Measurements from ENCODE around the gene PSMD13. TPM values are rescaled to one million over a fixed set of nuclear protein-coding genes. Genes with fewer than 3 reads are reported as not detected.
"Not testable (repeated sequence)": the region's sequence is repeated elsewhere in the genome, so short reads cannot be mapped to it uniquely, and the experiment has no call there.

The PSMD13 gene
- polyA plus RNA-seq, 3 donors = 123 to 167 (median 143) TPM

- DNase-seq = no peak
Measured at GRCh38 chr11:212150-213100, 24.4 kb upstream of the PSMD13 start.

DNA sequence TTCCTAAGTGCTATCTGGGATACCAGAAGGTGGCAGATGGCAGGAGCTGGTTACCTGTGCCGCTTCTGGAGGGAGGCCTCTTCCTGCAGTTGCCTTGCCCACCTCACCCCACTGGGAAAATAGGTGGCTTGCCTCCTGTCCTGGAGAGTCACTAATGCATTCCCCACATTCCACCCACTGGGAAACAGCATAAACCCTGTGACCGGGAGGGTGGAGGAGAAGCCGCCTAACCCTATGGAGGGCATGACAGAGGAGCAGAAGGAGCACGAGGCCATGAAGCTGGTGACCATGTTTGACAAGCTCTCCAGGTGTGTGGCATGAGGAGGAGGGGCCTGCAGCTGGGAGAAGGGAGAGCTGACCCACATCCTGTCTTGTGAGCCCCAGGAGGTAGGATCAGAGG, 23.7 kb upstream of the PSMD13 start:
- DNase-seq = no peak

- no peak for DNase-seq
Measured at GRCh38 chr11:214083-214482, 22.7 kb upstream of the PSMD13 start.

DNA sequence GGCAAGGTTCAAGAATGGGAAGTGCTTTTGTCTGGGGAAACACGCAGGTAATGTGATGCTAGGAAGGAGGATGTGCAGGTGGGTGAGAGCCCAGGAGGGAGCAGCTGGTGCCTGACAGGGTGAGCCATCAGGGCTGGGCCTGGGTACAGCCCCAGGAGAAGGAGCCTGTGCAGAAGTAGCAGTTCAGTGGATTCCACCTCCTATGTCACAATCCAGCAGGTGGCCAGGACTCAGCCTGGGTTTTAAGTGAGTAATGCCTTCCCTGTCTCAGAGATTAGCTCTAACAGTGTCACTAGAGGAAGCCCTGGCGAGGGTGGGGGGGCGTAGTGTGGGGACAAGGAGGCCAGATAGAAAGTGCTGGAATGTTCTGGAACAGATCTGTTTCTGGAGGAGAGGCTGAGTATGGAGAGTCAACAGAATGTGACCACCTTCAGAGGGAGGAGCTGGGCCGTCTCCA, 21.2 kb upstream of the PSMD13 start:
- DNase-seq = no peak

GRCh38 chr11:216081-216974, 20.4 kb upstream of the PSMD13 start:
- no peak for DNase-seq

GRCh38 chr11:217704-218103, 19.1 kb upstream of the PSMD13 start:
- no peak for DNase-seq

DNA sequence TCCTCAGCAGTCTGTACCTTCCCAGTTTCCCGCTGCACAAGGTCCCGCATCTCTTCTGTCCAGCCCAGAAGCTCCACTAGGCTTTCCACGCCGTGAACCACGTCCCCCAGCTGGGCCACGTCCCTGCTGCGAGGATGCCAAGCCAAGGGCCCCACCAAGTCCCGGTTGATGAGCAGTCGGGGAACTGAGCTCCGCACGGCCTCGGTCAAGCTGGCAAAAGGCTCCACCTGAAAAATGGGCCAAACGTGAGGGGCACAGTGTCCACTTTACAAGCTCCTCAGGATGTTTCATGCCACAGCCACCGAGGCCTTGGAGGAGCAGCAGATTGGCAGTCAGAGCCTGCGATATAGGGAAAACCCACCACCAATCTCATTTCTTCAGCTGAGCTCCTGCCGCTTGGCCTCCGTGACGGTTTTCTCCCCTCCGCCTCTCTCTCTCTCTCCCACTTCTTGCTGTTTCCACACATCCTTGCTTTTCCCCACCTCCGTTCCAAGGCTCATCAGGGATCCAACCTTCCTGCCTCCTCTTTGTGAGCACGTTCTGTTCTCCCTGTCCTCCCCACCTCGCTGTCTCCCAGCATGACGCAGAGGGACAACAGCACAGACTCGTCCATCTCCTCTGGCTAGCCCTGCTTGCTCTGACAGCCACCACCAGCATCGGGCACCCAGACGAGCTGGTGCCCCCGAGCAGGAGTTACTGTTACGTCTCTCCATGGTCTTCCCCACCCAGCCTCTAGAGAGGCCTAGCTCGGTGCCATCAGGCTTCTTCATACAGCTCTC, 17.8 kb upstream of the PSMD13 start:
- DNase-seq = no peak

DNA sequence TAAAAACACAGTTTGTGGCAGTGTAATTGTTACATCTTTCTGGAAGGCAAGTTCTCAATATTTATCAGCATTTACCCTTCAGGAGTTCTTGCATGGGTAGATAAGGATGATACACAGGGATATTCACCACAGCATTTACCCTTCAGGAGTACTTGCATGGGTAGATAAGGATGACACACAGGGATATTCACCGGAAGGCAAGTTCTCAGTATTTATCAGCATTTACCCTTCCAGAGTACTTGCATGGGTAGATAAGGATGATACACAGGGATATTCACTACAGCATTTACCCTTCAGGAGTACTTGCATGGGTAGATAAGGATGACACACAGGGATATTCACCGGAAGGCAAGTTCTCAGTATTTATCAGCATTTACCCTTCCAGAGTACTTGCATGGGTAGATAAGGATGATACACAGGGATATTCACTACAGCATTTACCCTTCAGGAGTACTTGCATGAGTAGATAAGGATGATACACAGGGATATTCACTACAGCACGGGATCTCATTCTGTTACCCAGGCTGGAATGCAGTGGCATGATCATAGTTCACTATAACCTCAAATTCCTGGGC, 16.0 kb upstream of the PSMD13 start:
- not testable (repeated sequence) for DNase-seq

DNA sequence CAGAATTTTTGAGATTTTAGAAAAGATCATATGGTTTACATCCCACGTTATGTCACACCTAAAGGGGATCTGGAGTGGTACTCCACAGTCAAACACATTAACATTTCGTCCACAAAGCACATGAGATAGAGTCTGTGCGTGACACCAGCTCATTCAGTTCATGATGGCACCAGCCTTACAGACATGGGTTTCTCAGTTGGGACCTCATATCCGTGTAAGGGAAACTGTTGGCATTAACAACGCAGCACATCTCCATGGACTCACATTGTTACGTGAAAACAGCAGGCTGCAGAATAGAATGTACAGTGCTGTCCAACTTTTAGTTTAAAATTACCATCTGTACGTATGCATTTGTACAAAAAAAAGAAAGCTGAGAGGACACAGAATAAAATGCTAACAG, 15.2 kb upstream of the PSMD13 start:
- no peak for DNase-seq

DNA sequence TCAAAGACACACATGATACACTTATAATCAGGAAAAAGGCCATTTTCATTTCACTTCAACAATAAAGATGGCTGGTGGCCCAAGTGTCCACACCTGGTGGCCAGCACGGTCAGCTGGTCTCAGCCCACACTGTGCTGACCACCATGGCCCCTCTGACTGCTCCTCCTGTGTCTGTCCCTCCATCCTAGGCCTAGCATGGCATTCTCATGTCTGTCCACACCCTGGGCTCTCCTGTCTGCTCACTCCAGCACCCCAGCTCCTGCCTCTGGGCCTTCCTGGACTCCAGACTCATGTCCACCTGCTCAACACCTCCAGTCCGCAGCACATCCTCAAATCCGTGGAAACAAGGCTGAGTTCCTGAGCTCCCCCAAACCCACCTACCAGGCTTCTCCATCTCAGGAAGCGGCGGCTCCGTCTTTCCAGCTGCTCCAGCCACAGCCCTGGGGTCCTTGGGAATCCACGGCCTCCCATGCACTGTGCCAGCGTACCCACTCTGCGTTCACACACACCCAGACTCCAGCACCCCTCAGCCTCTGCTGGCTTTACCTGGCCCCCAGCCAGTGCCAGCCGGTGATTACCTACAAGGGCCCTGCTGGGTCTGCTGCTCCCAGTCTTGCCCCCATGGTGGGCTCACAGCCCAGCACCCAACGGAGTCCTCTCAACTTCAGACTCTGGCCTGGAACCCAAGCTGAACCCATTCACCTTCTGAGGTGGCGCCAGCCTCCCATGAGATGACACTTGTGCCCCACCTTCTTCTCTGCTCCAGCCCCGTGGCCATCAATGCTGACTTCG, 14.6 kb upstream of the PSMD13 start:
- DNase-seq = no peak

DNA sequence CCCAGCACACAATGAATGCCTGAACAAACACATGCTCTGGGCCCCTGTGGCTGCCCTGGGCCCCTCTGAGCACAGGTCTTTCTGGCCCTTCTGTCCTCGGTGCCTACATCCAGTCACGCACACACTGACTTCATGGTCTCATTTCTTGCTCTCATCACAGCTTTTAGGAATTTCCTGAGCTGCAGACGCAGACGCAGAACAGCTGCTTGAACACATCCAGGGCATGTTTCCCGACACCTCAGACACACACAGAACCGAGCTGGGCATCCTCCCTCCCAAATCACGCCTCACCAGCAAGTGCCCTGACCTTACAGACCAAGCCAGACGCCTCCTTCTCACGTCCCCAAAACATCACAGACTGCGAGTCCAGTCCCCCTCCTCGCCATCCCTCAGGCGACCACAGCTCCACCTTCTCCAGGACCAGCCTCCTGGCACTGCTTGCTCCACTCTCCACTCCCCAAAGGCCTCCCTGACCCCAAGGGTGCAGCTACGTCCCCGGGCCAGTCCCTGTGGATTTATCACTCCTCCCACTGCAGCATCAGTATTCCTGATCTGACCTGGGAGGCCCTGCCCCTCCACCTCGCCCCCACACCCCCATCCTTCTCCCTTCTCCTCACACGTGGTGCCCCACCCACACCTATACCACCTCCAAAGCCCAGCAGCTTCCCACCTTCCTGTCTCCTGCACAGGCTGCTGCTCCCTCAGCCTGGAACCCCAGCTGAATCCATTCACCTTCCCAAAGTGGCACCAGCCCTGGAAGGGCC, 13.6 kb upstream of the PSMD13 start:
- no peak for DNase-seq

DNA sequence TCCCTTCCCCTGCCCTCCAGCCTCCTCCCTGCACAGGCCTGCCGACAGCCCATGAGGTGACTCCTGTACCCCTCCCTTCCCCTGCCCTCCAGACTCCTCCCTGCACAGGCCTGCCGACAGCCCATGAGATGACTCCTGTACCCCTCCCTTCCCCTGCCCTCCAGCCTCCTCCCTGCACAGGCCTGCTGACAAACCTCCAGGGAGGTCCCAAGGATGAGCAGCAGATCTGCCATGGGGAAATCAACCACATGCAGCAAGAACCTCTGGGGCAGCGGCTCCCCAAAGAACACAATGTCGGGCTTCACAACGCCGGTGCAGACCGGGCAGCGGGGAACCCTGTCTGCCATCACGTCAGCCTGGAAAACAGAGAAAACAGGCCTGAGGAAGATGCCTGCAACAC, 12.9 kb upstream of the PSMD13 start:
- no peak for DNase-seq

GRCh38 chr11:224424-224823, 12.4 kb upstream of the PSMD13 start:
- no peak for DNase-seq

GRCh38 chr11:225734-226453, 10.9 kb upstream of the PSMD13 start:
- no peak for DNase-seq

DNA sequence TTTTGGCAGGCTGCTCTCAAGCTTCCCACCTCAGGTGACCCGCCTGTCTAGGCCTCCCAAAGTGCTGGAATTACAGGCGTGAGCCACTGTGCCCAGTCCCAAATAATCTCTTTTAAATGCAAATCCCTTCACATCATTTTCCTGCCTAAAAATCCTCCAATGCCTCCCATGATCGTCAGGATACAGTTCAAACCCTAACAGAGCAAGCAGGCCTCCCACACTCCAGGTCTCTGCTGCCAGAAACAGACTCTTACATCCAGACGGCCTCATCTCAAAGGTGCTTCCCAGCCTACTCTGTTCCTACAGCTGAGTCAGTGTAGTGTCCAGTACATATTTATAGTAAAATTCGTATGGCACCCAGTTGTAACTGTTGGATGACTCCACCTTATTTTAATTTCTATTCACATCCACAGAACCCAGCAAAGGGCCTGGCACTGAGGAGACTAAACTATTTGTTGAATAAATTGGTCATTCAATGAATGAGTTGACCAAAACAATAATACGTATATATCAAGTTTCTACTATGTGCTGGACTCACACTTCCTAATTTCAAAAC, 8.9 kb upstream of the PSMD13 start:
- DNase-seq = no peak

DNA sequence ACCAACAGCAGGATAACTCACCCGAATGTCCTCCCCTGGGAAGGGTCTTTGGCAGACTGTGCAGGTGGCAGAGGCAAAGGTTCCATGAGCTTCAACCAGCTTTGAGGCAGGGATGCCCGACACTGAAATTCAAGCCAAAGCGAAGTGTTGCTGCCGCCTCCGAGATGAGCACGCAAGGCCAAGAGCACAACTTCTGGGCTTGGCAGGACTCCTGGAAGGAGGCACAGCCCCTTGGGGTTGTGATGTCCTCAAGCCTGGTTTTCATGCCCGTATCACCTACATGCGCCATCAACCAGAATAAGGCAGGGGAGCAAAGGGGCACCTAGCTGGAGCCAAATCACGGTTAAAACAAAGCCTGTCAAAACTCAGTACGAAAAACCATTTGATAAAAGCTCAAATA, 6.3 kb upstream of the PSMD13 start:
- DNase-seq = no peak

DNA sequence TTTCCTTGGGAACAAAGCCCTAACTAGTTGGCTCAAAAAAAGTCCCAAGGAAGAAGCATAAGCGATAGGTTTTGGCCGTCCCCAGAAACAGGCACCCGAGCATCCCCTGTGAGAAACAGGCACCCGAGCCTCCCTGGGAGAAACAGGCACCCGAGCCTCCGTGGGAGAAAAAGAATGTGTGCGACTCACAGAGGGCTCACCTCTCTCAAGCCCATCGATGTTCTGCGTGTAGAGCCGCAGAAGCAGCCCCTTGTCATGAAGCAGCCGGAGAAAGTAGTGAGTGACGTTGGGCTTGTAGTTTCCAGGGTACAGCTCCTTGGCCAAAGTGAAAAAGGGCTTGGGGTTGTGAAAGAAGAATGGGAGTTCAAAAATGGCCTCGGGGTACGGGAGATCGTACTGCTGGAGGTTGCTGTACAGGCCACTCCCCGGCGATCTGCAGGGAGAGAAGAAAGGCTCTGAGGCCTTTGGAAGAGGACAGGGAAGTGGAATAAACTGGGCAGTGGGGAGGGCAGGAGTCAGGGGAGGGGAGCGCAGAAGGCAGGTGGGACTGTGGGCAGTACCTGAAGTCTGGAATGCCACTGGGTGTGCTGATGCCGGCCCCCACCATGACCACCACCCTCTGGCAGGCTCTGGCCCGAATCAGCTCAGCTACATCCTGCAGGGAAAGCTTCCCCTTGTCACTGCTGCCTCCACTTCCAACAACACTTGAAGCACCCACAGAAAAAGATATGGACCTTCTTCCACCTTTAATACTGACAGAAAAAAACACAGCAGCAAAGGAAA, 3.8 kb upstream of the PSMD13 start:
- DNase-seq = no peak

DNA sequence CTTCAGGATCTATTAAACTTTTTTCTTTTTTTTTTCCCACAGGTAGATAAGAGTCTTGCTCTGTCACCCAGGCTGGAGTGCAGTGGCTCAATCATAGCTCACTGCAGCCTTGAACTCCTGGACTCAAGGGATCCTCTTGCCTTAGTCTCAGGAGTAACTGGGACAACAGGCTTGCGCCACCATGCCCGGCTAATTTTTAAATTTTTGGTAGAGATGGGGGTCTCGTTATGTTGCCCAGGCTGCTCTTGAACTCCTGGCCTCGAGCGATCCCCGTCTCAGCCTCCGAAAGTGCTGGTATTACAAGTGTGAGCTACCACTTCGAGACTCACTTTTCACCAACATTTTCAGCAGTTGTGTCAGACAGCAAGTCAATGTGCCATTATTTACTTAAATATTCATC, 1.6 kb upstream of the PSMD13 start:
- no peak for DNase-seq

All from renal pelvis (tissue), 4 donors.